Activated naive CD4-positive, alpha-beta T cell treated with Interleukin-2 at 50 U/mL for 16 hours (primary cell): Measurements from ENCODE around the gene SDF2.
"Not testable (repeated sequence)": the region's sequence is repeated elsewhere in the genome, so short reads cannot be mapped to it uniquely, and the experiment has no call there.

Source experiments
- DNase-seq: peaks from one replicate; pipeline ENCODE4 v3.0.0-alpha.2; 2020

Gene SDF2

GRCh38 chr17:28682655-28683054 is 20.9 kb upstream of the SDF2 start:
- no peak for DNase-seq

GRCh38 chr17:28675980-28676379 is 14.3 kb upstream of the SDF2 start:
- DNase-seq: no peak

- no peak for DNase-seq
Measured at GRCh38 chr17:28675490-28675889, 13.8 kb upstream of the SDF2 start.

- no peak for DNase-seq
Measured at GRCh38 chr17:28669918-28670317, 8.2 kb upstream of the SDF2 start.

- DNase-seq: no peak
Measured at GRCh38 chr17:28667870-28668269, 6.2 kb upstream of the SDF2 start.

GRCh38 chr17:28665994-28666393 is 4.3 kb upstream of the SDF2 start:
- DNase-seq: no peak

GRCh38 chr17:28663723-28664122 is 2.0 kb upstream of the SDF2 start:
- DNase-seq: no peak

GRCh38 chr17:28662527-28662829 is 772 bp upstream of the SDF2 start:
- no peak for DNase-seq

- DNase-seq: not testable (repeated sequence)
Measured at GRCh38 chr17:28659497-28659881, 2.2 kb downstream of the SDF2 start.

GRCh38 chr17:28658766-28659496 is 2.8 kb downstream of the SDF2 start:
- not testable (repeated sequence) for DNase-seq

- DNase-seq: not testable (repeated sequence)
Measured at GRCh38 chr17:28658342-28658741, 3.4 kb downstream of the SDF2 start.

- no peak for DNase-seq
Measured at GRCh38 chr17:28657756-28658155, 4.0 kb downstream of the SDF2 start.

- DNase-seq: no peak
Measured at GRCh38 chr17:28655160-28655559, 6.5 kb downstream of the SDF2 start.

- no peak for DNase-seq
Measured at GRCh38 chr17:28648698-28649097, 13.0 kb downstream of the SDF2 start.

GRCh38 chr17:28646039-28646754 is 15.5 kb downstream of the SDF2 start:
- DNase-seq: no peak

- DNase-seq: no peak
Measured at GRCh38 chr17:28645576-28645939, 16.1 kb downstream of the SDF2 start.

GRCh38 chr17:28644787-28645575 is 16.7 kb downstream of the SDF2 start, which contains the start of gene BLTP2:
TSS of gene BLTP2 (minus strand) at chr17:28645158. CDS start at chr17:28645056, 102 bp downstream.
- DNase-seq: peak; percentile 97

- DNase-seq: peak; percentile 28
Measured at GRCh38 chr17:28643983-28644786, 17.5 kb downstream of the SDF2 start.

GRCh38 chr17:28641579-28641978 is 20.1 kb downstream of the SDF2 start:
- no peak for DNase-seq

GRCh38 chr17:28635506-28635905 is 26.2 kb downstream of the SDF2 start:
- DNase-seq: no peak

GRCh38 chr17:28634206-28634865 is 27.4 kb downstream of the SDF2 start:
- DNase-seq: no peak

GRCh38 chr17:28626818-28627217 is 34.9 kb downstream of the SDF2 start:
- no peak for DNase-seq
